ENCODE data around the gene SLC12A5.
"Not testable (repeated sequence)": the region's sequence is repeated elsewhere in the genome, so short reads cannot be mapped to it uniquely, and the experiment has no call there.

Gene SLC12A5

GRCh38 chr20:46028772-46029371 lies at the start of gene SLC12A5:
Gene SLC12A5, plus strand, starts transcription at chr20:46029215. Its CDS starts 130 bp downstream, at chr20:46029345.
- DNase-seq (ENCODE audit: low read depth): no peak

- DNase-seq (ENCODE audit: low read depth): no peak
These were observed 47.8 kb upstream of the SLC12A5 start for GRCh38 chr20:45981261-45981660.

DNA sequence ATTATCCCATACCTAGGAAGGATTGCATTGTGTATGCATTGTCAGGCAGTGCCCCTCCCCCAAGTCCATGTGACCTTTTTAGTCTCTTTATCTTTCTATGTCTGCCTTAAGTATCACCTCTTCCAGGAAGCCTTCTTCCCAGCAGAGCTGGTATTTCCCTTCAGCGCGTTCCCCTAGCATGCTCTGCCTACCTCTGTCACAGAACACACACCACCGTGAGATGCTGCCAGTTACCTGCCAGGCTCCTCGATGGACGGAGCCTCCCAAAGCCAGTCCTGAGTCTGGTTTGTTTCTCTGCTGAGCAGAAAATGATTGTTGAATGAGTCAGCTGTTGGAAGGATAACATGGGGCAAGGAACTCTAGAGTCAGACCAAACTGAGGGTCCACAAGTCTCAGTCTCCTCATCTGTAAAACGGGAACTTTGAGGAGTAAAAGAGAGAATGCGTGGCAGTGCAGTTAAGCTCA lies 45.7 kb upstream of the SLC12A5 start:
- no peak for DNase-seq (ENCODE audit: low read depth)

DNA sequence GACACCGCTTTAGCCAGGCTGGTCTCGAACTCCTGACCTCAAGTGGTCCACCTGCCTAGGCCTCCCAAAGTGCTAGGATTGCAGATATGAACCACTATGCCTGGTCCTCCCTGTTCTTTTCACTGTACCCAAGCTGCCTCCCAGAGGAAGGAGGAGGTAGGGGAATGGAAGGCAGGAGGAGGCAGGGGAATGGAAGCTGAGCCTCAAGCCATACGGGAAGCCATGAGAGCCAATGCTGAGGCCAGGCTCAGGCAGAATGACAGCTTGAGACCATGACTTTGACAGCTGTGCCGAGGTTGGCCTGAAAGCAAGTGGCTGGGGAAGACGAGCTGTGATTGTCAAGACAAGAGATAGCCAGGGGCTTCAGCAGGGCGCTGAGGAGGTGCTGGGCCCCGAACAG lies 43.4 kb upstream of the SLC12A5 start:
- DNase-seq (ENCODE audit: low read depth): no peak

DNA sequence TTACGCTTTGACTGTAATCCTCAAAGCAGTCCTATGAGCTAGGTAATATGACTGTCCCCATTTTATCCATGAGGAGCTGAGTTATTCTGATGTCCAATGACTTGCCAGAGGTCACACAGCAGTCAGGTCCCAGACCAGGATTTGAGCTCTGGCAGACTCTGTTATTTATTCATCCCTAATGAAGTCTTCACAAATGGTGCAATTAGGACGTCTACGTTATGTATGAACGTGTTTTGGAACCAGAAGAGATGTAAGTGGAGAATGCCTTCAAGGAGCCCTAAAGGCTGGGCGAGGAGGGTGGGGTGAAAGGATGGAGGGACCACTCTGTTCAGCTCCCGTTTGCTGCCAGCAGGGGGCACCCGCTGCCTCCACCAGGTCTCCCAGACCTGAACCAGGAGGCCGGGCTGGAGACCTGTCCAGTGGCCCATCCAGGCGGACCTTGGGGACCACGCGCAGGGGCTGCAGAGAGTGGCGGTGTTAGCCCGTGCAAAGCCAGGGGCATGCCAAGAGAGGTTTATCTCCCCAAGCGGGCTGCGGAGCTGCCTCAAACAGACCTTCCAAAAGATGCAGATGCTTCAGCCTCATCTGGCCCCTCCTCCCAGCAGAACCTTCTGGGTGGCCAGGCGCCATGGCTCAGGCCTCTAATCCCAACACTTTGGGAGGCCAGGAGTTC lies 41.8 kb upstream of the SLC12A5 start:
- DNase-seq (ENCODE audit: low read depth): peak; percentile 64

DNA sequence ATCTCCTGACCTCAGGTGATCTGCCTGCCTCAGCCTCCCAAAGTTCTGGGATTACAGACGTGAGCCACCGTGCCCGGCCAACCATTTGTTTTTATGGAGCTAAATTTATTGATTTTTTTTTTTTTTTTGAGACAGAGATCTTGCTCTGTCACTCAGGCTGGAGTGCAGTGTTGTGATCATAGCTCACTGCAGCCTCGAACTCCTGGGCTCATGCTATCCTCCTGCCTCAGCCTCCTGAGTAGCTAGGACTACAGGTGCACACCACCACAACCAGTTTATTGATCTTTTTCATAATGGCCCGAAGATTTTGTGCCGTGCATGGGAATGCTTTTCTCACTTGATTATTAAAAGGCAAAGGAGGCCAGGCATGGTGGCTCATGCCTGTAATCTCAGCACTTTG lies 40.2 kb upstream of the SLC12A5 start:
- not testable (repeated sequence) for DNase-seq (ENCODE audit: low read depth)

DNA sequence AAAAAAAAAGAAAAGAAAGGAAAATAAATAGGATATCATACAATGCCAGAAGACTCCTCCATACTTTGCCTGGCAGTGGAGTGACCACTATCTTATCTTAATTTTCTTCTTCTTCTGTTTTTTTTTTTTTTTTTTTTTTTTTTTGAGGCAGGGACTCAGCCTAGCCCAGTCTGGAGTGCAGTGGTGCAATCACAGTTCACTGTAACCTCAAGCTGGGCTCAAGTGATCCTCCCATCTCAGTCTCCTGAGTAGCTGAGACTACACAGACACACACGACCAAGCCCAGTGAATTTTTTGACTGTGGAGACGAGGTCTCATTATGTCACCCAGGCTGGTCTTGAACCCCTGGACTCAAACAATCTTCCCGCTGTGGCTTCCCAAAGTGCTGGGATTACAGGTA lies 37.4 kb upstream of the SLC12A5 start:
- DNase-seq (ENCODE audit: low read depth): no peak

DNA sequence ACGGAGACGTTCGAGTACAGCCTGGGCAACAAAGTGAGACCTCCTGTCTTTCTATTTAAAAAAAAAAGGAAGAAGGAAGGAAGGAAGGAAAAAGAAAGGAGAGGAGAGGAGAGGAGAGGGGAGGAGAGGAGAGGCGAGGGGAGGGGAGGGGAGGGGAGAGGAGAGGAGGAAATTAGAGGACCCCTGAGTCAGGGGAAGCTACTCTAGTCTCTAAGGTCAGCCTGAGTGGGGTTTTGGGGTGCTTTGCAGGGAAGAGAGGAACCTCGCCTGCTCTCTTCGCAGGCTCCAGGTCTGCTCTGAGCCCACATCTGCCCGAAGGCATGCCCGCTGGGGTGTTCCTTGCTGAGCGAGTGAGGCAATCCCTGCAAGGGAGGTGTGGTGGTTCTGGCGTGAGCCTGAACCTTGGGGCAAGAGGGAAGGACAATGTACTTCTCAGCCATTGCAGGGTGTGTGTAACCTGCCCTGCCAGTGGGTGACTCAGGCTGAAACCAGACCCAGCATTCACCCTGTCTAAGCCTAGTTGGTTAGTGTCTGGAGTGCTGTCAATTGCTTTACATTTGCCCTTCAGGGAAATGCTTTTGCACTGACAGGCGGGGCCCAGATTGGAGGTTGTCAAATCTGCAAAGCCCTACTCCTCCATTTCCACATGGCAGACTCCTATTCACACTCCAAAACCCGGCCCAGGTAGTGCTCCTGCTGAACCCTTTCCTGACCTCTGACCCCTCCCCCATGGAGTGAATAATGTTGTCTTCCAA lies 35.6 kb upstream of the SLC12A5 start:
- DNase-seq (ENCODE audit: low read depth): no peak

GRCh38 chr20:45994761-45995493 lies 34.1 kb upstream of the SLC12A5 start:
- DNase-seq (ENCODE audit: low read depth): no peak

GRCh38 chr20:45995495-45996097 lies 33.4 kb upstream of the SLC12A5 start:
- not testable (repeated sequence) for DNase-seq (ENCODE audit: low read depth)

DNA sequence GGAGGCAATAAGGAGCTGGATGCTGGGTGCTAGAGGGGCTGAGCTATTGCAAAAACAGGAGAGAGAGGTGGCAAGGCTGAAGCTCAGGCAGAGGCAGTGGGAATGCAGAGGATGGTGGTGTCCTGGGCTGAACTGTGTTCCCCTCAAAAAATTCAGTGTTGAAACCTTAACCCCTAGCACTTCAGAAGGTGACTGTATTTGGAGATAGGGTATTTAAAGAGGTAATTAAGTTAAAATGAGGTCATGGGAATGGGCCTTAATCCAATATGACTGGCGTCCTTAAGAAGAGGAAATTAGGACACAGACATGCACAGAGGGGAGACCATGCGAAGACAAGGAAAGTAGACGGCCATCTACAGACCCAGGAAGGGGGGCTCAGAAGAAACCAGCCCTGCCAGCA lies 31.8 kb upstream of the SLC12A5 start:
- DNase-seq (ENCODE audit: low read depth): no peak

DNA sequence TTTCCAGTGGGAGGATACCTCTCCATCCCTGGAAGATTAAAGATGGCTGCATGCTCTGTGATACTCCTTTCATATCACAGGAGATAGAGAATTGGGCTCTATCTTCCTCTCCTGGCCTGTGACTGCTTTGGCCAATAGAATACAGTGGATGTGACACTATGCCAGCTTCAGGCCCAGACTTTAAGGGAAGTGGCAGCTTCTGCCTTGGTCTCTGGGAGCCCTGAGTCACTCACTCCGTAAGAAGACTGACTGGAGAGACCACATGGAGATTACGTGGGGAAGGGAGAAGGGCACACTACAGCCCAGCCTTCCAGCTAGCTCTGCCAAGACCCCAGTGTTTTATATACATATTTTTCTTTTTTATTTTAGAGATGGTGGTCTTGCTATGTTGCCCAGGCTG lies 30.7 kb upstream of the SLC12A5 start:
- no peak for DNase-seq (ENCODE audit: low read depth)

DNA sequence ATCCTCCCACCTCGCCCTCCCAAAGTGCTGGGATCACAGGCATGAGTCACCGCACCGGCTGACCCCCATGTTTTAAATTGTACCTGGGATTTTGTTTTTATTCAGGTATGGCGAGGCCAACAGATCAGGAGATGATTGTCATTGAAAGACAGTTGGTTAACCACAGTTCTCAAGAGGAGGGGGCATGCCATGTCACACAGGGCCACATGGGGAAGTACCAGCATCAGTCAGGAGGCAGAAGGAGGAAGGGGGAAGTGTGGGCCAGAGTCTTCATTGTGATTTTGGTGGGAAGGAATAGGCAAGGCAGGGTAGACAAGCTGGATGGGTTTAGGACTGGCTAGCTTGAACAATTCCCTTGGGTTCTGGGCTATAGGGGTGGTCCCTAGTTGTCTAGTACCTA lies 30.3 kb upstream of the SLC12A5 start:
- no peak for DNase-seq (ENCODE audit: low read depth)

- no peak for DNase-seq (ENCODE audit: low read depth)
These were observed 29.3 kb upstream of the SLC12A5 start for GRCh38 chr20:45999557-46000261.

GRCh38 chr20:46000262-46000996 lies 28.6 kb upstream of the SLC12A5 start:
- DNase-seq (ENCODE audit: low read depth): no peak

DNA sequence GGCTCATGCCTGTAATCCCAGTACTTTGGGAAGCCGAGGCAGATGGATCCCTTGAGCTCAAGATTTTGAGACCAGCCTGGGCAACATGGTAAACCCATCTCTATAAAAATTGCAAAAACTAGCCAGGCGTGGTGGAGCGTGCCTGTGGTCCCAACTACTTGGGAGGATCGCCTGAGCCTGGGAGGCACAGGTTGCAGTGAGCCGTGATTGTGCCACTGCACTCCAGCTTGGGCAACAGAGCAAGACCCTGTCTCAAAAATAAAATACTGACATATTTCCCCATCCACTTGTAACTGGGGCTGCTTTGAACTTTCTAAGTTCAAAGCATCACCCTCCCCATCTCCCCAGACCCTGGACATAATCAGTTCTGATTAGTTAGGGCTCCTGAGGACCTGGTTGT lies 27.5 kb upstream of the SLC12A5 start:
- DNase-seq (ENCODE audit: low read depth): no peak

DNA sequence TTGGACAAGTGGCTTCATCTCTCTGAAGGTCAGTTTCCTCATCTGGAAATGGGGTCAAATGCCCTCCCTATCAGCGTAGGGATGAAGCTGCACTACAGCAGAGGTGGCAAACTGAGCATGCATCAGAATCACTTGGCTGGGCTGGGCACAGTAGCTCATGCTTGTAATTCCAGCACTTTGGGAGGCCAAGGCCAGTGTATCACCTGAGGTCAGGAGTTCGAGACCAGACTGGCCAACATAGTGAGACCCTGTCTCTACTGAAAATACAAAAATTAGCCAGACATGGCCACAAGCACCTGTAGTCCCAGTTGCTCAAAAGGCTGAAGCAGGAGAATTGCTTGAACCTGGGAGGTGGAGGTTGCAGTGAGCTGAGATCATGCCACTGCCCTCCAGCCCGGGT lies 27.0 kb upstream of the SLC12A5 start:
- DNase-seq (ENCODE audit: low read depth): no peak

DNA sequence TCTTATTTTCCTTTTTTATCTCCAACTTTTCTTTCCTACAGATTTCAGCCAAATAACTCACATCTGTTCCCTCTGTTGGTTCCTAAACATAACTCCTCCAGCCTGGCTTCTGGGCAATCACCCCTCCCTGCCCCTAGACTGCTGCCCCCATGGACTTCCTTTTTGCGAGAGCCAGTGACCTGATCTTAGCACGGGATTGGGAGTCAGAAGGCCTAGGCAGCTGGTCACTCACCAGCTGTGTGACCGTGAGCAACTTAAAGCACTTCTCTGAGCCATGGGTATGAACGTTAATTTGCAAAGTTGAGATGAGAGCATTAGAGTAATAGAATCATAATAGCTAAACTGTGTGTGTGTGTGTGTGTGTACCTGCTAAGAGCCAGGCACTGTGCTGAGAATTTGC lies 24.8 kb upstream of the SLC12A5 start:
- DNase-seq (ENCODE audit: low read depth): no peak

DNA sequence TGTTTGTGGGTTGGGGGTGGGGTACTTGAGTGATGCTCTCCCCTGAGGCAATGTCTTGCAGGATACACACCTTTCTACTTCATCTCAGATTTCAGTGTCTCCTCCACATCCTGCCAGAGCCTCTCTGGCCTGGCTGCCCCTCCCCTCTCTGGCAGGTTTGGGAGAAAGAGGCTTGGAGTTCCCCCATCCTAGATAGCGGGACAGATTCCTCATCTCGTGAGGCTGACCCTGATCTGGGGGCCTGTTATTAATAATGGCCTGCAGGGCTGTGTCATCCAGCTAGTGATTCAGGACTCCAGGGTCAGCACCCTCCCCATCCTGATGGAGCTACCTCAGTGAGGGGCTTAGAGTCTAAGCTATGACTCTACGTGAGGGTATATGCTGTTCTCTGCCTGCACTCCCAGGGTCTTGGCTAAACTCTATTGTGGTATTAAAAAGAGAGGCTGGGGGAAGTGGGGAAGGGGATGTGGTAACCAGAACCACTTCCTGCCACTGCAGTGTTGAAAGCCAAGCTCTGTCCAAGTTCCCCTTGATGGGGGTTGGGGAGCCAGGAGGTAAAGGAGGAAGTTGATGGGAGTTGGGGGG lies 24.0 kb upstream of the SLC12A5 start:
- no peak for DNase-seq (ENCODE audit: low read depth)

DNA sequence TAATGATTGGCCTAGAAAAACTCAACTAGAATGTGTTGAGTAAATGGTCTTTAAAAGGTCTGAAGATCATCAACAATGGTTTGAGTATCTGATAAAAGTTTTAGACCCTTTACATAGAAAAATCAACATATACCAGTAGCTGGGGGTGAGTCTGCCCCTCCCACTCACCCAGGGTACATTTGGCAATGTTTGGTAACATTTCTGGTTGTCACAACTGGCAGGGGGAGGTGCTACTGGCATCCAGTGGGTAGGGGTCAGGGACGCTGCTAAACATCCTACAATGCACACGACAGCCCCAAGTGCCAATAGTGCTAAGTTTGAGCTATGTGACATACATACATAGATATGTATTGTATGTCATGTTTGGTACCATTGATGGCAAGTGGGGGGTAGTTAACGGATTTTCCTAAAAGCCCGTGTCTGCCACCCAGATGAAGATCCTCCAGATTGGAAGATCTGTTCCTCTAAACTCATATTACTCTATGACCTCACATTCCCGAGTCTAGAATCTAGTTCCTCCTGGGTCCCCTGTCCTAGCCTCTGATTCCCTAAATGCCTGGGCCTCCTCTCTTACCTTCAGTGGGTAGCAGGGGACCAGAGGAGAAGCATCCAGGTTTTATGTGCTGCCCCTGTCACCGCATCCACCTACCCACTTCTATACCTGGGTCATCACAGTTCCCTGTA lies 22.9 kb upstream of the SLC12A5 start:
- DNase-seq (ENCODE audit: low read depth): no peak

Data from activated T-helper 9 cell treated with anti-CD3 and anti-CD28 coated beads, Interleukin-2, amount 50 U/mL, for 16 hours (primary cell).